ENCODE results near the gene SIDT1. TPM values are rescaled to one million over a fixed set of nuclear protein-coding genes. Genes with fewer than 3 reads are reported as not detected.
"Not testable (repeated sequence)": the region's sequence is repeated elsewhere in the genome, so short reads cannot be mapped to it uniquely, and the experiment has no call there.

Gene SIDT1
- total RNA-seq, 2 experiments from 2014 or later, result 13.5 to 14.2 TPM

- ChIA-PET CTCF (no interaction called here), POLR2A (no interaction called here)
Measured at GRCh38 chr3:113625834-113626233, 93.5 kb downstream of the SIDT1 start.

- CTCF ChIA-PET, result no interaction called here
Measured at GRCh38 chr3:113626503-113627371, 94.4 kb downstream of the SIDT1 start.

GRCh38 chr3:113628316-113628715 is 96.0 kb downstream of the SIDT1 start:
- ChIA-PET POLR2A (no interaction called here), CTCF (no interaction called here)

More at GRCh38 chr3:113626503-113627371, 94.4 kb downstream of the SIDT1 start:
- POLR2A ChIA-PET, result no interaction called here

DNA sequence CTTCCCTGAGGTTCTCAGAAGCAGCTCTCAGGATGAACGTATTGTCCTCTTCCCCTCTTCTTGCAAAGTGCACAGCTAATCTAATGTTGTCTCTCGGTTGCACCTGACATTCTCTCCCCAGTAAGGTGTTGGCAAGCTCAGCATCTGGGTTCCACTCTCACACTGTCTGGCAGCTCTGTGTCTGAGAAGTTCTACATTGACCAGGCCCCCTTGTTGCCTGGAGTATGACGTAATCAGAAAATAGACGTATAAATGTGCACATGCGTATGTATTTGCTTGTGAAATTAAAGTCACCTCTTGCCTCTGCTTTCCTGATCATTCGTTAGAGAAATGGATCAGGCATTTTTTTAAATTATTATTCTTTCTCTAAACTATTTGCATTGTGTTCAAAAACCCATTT is 96.4 kb downstream of the SIDT1 start:
- ChIA-PET POLR2A (no interaction called here), CTCF (no interaction called here)

- ChIA-PET CTCF (no interaction called here), POLR2A (no interaction called here)
Measured at GRCh38 chr3:113629584-113630421, 97.4 kb downstream of the SIDT1 start.

DNA sequence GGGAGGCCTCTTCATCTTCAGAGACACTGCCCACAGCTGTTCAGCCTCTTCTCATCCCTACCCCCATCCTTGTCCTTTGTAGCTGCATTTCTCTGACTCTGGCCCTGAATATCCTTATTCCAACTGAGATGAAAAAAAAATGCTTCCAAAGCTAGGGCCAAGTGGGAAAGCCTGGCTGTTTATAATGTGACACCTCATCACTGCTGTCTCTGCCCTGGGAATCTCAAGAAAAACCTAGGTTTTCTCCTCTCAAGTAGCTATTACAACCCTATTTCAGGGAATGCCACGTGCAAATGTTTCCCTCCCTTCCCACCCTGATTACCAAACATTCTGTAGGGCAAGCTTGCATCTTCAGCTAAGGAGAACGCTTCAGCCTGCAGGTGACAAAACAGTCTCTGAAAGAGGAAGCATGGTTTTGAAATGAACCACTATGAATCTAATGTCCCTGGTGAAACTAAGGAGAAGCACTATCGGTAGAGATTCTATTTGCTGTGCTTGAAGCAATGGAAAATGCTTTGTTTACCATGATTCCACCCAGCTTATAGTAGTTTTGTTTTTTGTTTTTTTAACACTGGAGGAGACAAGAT is 98.7 kb downstream of the SIDT1 start:
- ChIA-PET CTCF (no interaction called here), POLR2A (no interaction called here)

GRCh38 chr3:113631573-113631972 is 99.2 kb downstream of the SIDT1 start:
- CTCF ChIA-PET, result no interaction called here
- POLR2A ChIA-PET, result no interaction called here

DNA sequence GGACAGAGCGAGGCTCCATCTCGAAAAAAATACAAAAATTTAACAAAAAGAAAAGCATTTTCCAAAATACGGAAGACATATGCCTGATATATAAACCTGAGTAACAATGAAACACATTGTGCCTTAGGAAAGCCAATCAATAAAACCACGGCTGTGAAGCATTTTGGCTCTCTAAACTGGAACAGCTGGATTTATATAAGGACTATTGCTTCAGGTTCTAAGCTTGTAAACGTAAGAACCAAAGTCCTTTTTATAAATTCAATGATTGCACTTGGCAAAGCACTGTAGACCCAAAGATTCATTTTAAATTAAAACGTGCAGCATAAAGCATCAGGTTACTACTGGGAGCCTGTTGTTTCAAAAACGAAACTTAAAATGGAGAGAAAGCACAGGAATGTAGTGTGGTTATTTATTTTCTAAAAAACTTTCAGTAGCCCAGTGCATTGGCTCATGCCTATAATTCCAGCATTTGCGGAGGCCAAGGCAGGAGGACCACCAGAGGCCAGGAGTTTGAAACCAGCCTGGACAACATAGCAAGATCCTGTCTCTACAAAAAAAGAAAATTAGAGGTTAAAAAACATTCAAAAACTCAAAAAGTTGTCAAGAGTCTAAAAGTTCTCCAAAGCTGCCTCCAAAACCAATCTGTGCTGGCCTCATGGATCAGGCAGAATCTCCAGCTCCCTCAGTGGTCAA is 102.6 kb downstream of the SIDT1 start:
- POLR2A ChIA-PET, result no interaction called here
- CTCF ChIA-PET, result interaction anchor here (0.7 kb wide), 1 partner anchor 11 kb away, joined by 4 read pairs; no protein-coding TSS in a partner anchor

DNA sequence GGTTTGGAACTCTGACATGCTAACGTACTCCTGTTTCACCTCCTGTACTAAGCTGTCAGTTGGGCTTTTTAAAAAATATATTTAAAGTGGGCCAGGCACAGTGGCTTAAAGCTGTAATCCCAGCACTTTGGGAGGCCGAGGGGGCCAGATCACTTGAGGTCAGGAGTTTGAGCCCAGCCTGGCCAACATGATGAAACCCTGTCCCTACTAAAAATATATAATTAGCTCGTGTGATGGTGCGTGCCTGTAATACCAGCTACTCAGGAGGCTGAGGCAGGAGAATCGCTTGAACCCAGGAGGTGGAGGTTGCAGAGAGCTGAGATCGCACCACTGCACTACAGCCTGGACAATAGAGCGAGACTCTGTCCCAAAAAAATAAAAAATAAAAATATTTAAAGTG is 103.7 kb downstream of the SIDT1 start:
- POLR2A ChIA-PET, CTCF ChIA-PET: not testable (repeated sequence)

DNA sequence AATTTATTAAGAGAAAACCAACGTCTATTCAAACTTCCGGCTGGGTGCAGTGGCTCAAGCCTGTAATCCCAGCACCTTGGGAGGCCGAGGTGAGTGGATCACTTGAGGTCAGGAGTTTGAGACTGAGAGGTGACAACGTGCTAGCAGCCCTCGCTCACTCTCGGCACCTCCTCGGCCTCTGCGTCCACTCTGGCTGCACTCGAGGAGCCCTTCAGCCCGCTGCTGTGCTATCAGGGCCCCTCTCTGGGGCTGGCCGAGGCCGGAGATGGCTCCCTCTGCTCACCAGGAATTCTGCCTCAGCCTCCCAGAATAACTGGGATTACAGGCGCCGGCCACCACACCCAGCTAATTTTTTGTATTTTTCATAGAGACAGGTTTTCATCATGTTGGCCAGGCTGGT is 105.4 kb downstream of the SIDT1 start:
- CTCF ChIA-PET, result no interaction called here
- POLR2A ChIA-PET, result no interaction called here

- ChIA-PET POLR2A (no interaction called here), CTCF (no interaction called here)
Measured at GRCh38 chr3:113638910-113639309, 106.6 kb downstream of the SIDT1 start.

GRCh38 chr3:113643583-113643982 is 111.2 kb downstream of the SIDT1 start:
- ChIA-PET POLR2A (no interaction called here), CTCF (no interaction called here)

- CTCF ChIA-PET, result no interaction called here
- POLR2A ChIA-PET, result no interaction called here
Measured at GRCh38 chr3:113648524-113648923, 116.2 kb downstream of the SIDT1 start.

GRCh38 chr3:113649174-113649845 is 117.0 kb downstream of the SIDT1 start:
- POLR2A ChIA-PET, result no interaction called here

DNA sequence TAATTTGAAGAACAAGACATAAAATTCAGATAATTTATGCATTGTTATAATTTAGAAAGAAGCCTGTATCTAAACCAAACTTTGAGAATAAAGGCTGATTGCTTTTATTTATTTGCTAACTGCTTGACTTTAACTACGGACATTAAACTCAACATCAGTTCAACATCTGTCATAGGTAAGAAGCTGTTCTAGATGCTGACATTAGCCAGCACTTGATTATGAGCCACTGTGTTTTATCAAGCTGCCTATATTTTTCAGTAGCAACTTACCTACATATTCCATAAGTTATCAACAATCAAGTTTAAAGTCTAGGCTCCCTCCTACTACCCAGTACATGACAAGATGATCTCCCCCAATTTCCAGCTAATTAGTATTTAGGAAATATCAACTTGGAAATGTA is 122.0 kb downstream of the SIDT1 start:
- POLR2A ChIA-PET, result no interaction called here
- CTCF ChIA-PET, result no interaction called here

More at GRCh38 chr3:113649174-113649845, 117.0 kb downstream of the SIDT1 start:
- CTCF ChIA-PET, result no interaction called here

DNA sequence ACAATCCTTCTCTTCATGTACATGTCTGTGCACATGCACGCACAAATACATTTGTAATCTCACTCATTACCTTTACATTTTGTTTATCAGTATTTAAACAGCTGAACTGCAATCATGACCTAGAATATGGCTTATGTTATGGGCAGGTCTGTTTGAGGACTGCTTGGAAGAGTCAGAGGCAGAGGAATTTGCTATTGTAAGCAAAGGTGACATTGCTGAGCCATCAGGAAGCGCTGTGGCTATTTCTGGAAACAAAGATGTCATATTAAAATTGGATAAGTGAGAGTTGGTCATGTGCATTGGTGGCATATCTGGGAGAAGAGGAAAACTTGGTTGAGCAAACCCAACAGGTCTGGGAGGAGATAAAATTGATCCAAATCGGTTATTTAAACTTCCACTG is 122.5 kb downstream of the SIDT1 start:
- ChIA-PET POLR2A (no interaction called here), CTCF (no interaction called here)

GRCh38 chr3:113658107-113658506 is 125.8 kb downstream of the SIDT1 start:
- CTCF ChIA-PET, result no interaction called here

DNA sequence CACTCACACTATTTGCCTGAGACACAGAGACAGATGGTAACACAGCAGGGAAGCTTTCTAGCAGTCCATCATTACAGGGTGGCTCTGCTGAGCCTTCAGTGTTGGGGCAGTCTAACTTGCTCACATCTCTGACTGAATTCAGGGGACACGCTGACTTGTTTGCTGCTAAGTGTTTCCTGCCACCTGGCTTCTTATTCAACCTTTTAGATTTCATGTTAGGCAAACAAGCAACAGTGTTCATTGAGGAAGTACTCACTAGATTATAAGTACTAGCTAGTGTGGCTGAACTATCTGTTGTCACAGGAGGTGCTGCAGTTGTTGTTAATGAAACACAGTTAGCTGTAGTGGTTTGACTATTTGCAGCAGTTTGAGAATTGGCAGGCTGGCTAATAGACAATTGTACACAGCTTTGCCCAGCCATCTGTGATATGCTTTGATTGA is 126.8 kb downstream of the SIDT1 start:
- CTCF ChIA-PET, result no interaction called here
- POLR2A ChIA-PET, result no interaction called here

More at GRCh38 chr3:113658107-113658506, 125.8 kb downstream of the SIDT1 start:
- POLR2A ChIA-PET, result no interaction called here

DNA sequence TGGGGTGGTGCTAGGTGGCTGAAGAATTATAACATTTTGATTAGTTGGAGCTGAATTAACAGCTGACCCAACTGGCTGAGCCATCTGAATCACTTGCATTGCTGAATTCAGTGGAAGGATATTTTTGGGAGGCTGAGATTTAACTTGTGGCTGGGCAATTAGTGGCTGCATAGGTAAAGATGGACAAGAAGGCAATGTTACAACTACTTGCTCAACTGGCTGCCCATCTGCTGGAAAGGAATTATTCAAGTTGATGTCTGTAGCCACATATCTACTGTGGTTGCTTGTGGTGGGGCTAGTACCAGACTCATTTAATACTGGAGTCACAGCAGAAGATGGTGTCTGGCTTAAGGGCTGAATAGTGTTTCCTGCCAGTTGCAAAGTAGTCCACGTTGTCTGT is 127.6 kb downstream of the SIDT1 start:
- POLR2A ChIA-PET, result no interaction called here
- CTCF ChIA-PET, result interaction anchor here (0.6 kb wide), 1 partner anchor 178 kb away, joined by 4 read pairs; no protein-coding TSS in a partner anchor

GRCh38 chr3:113660458-113660857 is 128.1 kb downstream of the SIDT1 start:
- ChIA-PET CTCF (no interaction called here), POLR2A (no interaction called here)

Data from activated CD8-positive, alpha-beta memory T cell treated with anti-CD3 and anti-CD28 coated beads for 36 hours (primary cell).